Stimulated activated CD8-positive, alpha-beta memory T cell treated with anti-CD3 and anti-CD28 coated beads, Interleukin-12 subunit alpha, Interleukin-12 subunit beta, amount 100 ng/mL, for 4 hours (primary cell): Measurements from ENCODE around the gene GRK1.

Source experiments
- DNase-seq: peaks from one replicate; pipeline ENCODE4 v3.0.0-alpha.2; 2020; ENCODE audit warnings: low read depth

The GRK1 gene

GRCh38 chr13:113729187-113730019 lies 62.4 kb downstream of the GRK1 start:
- no peak for DNase-seq

- no peak for DNase-seq
Measured at GRCh38 chr13:113730258-113730691, 63.3 kb downstream of the GRK1 start.

GRCh38 chr13:113730831-113731191 lies 63.8 kb downstream of the GRK1 start:
- DNase-seq = no peak

DNA sequence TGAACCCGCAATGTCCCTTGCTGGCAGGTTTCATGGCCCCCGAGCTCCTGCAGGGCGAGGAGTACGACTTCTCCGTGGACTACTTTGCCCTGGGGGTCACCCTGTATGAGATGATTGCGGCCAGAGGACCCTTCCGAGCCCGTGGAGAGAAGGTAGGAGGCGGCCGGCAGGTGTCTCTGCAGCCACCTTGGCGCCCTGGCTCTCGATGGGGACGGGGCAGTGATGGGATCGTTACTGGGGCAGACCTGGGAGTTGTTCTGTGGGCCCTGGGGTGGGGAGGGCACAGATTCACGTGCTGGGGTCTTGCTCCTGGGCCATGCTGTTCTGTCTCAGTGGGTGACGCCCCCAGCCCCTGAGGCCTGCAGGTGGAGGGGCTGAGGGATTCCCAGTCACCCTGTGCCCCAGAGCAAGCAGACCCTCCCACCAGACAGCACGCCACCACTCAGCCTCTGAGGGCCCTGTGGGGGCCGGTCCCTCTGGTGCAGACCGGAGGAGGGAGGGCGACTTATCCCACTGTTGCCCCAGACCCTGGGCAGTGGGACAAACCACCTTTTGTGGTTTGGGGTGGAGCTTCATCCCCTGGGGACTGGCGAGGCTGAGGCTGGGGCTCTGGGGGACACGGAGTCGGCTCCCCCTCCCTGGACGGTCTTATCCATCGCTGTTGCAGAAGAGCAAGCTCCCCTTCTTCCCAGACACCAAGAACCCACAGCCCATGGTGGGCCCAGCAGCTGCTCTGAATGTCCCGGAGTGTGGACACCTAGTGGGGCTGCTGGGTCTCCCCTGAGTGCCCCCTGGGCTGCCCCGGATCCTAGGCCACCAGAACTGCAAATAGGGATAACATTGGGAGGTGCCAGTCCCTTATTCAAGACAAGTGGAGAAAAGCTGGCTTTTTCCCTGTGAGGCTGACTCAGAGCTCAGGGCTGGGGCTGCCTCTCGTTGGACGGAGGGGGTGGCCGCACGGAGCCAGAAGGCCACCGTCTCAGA lies 64.5 kb downstream of the GRK1 start:
- DNase-seq = no peak

GRCh38 chr13:113732176-113732960 lies 65.3 kb downstream of the GRK1 start:
- DNase-seq = no peak

DNA sequence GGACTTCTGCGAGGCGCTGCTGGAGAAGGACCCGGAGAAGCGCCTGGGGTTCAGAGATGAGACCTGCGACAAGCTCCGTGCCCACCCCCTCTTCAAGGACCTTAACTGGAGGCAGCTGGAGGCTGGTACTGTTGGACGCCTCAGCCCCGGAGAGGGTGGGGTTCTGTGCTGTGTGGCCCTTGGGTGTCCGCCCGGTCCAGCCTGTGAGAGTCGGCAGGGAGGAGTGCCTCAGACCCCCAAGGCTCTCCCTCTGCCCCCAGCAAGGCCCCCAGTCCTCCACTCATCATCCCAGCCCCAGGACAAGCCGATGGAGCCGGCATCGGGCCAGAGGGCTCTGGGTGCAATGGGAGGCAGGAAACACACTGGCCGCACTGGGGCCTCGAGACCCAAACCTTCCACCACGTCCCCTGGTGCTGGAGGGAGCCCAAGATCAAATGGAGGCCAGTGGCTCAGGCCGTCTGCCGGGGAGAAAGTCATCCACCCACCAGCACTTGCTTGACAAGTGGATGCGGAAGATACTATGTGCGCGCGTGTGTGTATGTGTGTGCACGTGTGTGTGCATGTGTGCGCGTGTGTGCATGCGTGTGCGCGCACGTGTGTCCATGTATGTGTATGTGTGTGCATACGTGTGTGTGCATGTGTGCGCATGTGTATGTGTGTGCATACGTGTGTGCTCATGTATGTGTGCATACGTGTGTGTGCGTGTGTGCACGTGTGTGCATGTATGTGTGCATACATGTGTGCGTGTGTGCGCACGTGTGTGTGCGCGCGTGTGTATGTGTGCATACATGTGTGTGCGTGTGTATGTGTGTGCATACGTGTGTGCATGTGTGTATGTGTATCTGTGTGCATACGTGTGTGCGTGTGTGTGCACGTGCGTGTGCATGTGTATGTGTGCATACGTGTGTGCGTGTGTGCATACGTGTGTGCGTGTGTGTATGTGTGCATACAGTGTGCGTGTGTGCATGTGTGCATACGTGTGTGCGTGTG lies 66.2 kb downstream of the GRK1 start:
- no peak for DNase-seq

DNA sequence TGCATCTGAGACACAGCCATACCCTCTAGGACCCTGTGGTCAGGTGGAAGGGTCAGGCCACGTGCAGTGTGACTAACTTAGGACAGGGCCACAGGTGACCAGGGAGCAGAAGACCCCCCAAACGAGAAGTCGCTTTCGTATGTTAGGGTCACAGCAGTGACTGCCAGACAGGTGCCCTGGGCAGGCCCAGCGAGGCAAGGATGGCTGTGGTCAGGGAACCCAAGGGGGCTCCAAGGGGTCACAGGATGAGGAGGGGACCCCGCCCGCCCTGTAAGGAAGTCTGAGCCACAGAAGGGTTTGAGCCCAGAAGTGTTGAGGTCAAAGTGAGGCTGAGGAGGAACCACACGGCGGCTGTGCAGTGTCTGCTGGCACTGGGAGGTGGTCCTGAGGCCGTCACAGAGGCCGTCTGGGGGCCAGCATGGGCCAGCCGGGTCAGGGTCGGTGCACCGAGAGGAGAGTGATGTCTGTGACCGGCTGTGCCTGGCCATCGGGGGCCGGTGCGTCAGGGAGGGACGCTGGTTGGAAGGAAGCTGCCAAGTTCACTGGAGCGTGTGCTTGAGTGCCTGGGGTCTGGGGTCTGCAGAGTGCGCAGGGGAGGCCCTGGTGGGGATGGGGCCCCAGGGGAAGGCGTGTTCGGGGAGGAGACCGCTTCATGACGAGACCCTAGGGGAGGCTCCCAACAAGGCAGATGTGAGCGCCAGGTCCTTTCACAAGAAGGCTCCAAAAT lies 67.2 kb downstream of the GRK1 start:
- no peak for DNase-seq

DNA sequence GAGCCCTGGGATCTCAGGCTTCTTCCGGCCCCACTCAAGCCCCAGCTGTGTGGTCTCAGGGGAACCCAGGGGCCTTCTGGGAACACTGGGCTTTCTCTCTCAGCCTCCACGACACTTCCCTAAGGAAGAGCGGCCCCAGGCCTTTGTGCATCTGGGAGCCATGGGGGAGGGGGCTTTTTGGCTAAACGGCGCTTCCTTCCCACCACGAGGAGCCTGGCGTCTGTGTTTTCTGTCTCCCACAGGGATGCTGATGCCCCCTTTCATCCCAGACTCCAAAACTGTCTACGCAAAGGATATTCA lies 67.8 kb downstream of the GRK1 start:
- no peak for DNase-seq

DNA sequence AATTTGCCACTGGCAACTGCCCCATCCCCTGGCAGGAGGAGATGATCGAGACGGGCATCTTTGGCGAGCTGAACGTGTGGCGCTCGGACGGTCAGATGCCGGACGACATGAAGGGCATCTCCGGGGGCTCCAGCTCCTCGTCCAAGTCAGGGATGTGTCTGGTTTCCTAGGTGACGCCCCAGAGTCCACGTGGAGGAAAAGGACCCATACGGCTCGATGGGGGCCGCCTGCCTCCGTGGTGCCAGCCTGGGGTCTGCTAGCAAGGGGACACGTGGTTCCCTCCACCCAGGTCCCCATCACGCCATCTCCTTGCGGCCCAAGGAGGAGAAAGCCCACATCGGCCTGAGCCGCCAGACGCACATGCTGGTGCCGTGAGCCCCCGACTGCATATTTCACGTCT lies 68.2 kb downstream of the GRK1 start:
- DNase-seq = no peak

GRCh38 chr13:113735750-113736149 lies 68.7 kb downstream of the GRK1 start:
- DNase-seq = no peak

DNA sequence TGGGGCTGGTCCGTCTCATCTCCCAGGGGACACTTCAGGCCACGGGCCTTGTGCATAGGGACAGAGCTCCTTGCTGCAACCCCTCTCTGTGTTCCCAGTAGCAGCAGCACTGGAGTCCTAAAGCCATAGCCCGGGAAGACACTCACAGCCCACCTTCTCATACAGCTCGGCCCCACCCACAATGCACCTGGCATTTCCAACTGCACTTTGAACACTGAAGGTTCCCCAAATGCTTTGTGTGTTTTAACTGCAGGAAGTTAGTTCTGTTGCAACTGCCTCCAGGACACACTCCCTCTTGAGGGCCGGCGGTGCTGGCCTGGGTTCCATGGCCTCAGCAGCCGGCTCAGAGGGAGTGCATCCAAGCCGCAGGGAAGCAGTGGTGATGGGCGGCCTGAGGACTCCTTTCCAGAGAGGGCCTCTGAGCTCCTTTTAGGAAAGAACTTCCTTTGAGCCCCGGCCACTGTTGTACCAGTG lies 69.3 kb downstream of the GRK1 start:
- DNase-seq = no peak

GRCh38 chr13:113737803-113738202 lies 70.8 kb downstream of the GRK1 start:
- no peak for DNase-seq

GRCh38 chr13:113739527-113740285 lies 72.7 kb downstream of the GRK1 start:
- DNase-seq = no peak

GRCh38 chr13:113740286-113740556 lies 73.2 kb downstream of the GRK1 start:
- DNase-seq = no peak

- DNase-seq = no peak
Measured at GRCh38 chr13:113740661-113741060, 73.6 kb downstream of the GRK1 start.

- DNase-seq = no peak
Measured at GRCh38 chr13:113741191-113741668, 74.2 kb downstream of the GRK1 start.

GRCh38 chr13:113742000-113742441 lies 75.0 kb downstream of the GRK1 start:
- DNase-seq = no peak

GRCh38 chr13:113742445-113743120 lies 75.6 kb downstream of the GRK1 start:
- no peak for DNase-seq
